Measurements from ENCODE around the gene CACNA2D3. TPM values are rescaled to one million over a fixed set of nuclear protein-coding genes. Genes with fewer than 3 reads are reported as not detected.

The CACNA2D3 gene
- total RNA-seq, 1 donor from 2014 or later: 17.2 TPM

DNA sequence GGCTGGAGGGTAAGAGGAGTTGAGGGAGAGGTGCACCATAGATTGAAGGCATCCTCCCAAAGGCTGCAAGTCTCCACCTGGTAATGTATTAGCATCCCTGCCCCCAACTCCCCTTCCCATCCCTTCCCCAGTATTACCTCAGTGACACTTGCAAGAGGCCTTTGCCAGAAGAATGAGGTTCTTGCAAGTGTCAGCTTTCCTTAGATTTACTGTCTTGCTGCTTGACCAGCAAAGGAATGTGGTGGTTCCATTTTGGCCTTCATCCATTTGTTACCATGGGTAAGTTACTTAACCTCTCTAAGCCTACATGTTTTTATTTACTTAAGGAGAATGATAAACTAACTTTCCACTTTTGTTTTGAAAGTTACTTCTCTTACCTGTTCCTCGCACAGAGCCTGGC lies 696.6 kb downstream of the CACNA2D3 start:
- Histone ChIP-seq H3K9me3 (no peaks in the 10 kb centered on the region), H3K4me3 (no peak overlapping the region), H3K27me3 (no peaks in the 10 kb centered on the region), H3K36me3 (no peaks in the 10 kb centered on the region), H3K27ac (no peak overlapping the region), H3K4me1 (no peaks in the 10 kb centered on the region)
- intact Hi-C loops (cut with DNase I): no loop called here
- no peak for DNase-seq (ENCODE audit: extremely low spot score in 2 of 2)
- TF ChIP-seq, protein P1, sequence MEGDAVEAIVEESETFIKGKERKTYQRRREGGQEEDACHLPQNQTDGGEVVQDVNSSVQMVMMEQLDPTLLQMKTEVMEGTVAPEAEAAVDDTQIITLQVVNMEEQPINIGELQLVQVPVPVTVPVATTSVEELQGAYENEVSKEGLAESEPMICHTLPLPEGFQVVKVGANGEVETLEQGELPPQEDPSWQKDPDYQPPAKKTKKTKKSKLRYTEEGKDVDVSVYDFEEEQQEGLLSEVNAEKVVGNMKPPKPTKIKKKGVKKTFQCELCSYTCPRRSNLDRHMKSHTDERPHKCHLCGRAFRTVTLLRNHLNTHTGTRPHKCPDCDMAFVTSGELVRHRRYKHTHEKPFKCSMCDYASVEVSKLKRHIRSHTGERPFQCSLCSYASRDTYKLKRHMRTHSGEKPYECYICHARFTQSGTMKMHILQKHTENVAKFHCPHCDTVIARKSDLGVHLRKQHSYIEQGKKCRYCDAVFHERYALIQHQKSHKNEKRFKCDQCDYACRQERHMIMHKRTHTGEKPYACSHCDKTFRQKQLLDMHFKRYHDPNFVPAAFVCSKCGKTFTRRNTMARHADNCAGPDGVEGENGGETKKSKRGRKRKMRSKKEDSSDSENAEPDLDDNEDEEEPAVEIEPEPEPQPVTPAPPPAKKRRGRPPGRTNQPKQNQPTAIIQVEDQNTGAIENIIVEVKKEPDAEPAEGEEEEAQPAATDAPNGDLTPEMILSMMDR (IDR thresholded peaks at IDR 0.05): no peak
- TF ChIP-seq POLR2A (IDR thresholded peaks at IDR 0.05) (no peak), POLR2AphosphoS5 (IDR thresholded peaks at IDR 0.05; ENCODE audit: insufficient read depth in 1 of 2, low read depth in 1 of 2) (no peak)

DNA sequence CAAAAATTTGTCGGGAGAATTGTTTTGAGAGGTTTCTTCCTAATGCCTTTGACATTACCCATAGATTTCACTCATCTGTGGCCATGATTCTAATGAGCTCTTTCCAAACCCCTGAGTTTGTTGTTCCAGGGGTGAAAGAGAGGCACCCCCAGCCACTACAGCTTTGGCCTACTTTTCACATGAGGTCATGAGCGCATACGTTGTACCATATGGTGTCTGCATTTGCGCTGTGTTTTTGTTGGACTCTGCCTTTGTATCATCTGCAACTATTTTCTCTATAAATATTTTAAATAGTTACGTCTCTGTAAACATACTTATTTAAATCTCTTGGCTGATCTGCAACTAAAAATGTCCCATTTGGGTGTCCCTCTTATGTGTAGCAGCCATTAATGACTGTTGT lies 697.6 kb downstream of the CACNA2D3 start:
- Histone ChIP-seq H3K4me1 (no peaks in the 10 kb centered on the region), H3K27me3 (no peaks in the 10 kb centered on the region), H3K27ac (no peak overlapping the region), H3K9me3 (no peaks in the 10 kb centered on the region), H3K4me3 (no peak overlapping the region), H3K36me3 (no peaks in the 10 kb centered on the region)
- DNase-seq (ENCODE audit: extremely low spot score in 2 of 2): no peak
- intact Hi-C loops (cut with DNase I): no loop called here
- no peak for TF ChIP-seq POLR2AphosphoS5 (IDR thresholded peaks at IDR 0.05; ENCODE audit: insufficient read depth in 1 of 2, low read depth in 1 of 2)
- no peak for TF ChIP-seq POLR2A (IDR thresholded peaks at IDR 0.05)
- TF ChIP-seq, protein P1 (IDR thresholded peaks at IDR 0.05): no peak

DNA sequence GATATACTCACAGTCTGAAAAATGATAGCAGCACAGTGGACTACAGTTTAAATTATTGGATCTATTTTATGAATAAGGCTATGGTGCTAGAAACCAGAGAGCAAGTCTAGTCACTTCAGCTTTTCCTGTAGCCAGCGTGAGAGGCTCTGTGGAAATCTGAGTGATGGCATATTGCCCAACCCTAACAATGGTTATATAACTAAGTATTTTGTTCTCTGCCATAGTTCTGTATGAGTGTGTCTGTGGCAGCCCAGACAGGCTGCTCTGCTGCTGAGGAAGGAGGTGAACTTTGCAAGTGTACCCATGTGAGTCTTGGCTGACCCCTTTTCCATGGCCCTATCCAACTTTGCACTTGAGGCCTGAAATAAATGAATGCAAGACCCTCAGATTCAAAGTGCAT lies 699.9 kb downstream of the CACNA2D3 start:
- Histone ChIP-seq H3K27ac (no peak overlapping the region), H3K36me3 (no peaks in the 10 kb centered on the region), H3K9me3 (no peaks in the 10 kb centered on the region), H3K4me1 (peaks cover 5% of the 10 kb centered on the region), H3K4me3 (no peak overlapping the region), H3K27me3 (no peaks in the 10 kb centered on the region)
- DNase-seq (ENCODE audit: extremely low spot score in 2 of 2): no peak
- TF ChIP-seq, protein P1 (IDR thresholded peaks at IDR 0.05): no peak
- TF ChIP-seq POLR2A (IDR thresholded peaks at IDR 0.05) (no peak), POLR2AphosphoS5 (IDR thresholded peaks at IDR 0.05; ENCODE audit: insufficient read depth in 1 of 2, low read depth in 1 of 2) (peak in 1 of 2 donors; percentile 11)
- intact Hi-C loops (cut with DNase I): no loop called here

DNA sequence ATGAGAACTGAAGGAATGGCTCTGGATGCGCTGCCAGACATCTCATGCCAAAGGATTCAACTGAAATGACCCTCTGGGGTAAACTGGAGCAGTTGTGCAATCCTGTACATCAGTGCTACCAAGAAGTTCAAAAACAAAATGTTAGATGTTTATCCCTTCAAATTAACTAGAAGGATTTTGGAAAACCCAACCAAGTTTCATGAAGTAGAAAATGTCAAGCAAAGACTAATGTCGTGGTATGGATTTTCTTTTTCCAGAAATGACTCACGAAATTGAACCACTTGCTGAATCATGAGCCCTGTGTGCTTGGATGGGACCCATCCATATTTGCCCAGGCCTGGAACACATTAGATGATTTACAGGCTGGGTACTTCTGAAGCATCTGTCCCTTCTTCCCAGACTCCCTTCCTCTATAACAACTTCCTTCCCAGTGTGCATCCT lies 703.9 kb downstream of the CACNA2D3 start:
- H3K4me1 ChIP-seq: peaks cover 15% of the 10 kb centered on the region
- H3K36me3 ChIP-seq: no peaks in the 10 kb centered on the region
- H3K9me3 ChIP-seq: no peaks in the 10 kb centered on the region
- H3K4me3 ChIP-seq: no peak overlapping the region
- H3K27me3 ChIP-seq: no peaks in the 10 kb centered on the region
- TF ChIP-seq, protein P1 (IDR thresholded peaks at IDR 0.05): no peak
- TF ChIP-seq POLR2A (IDR thresholded peaks at IDR 0.05) (no peak), POLR2AphosphoS5 (IDR thresholded peaks at IDR 0.05; ENCODE audit: insufficient read depth in 1 of 2, low read depth in 1 of 2) (no peak)
- intact Hi-C loops (cut with DNase I): no loop called here
- no peak overlapping the region for H3K27ac ChIP-seq
- DNase-seq (ENCODE audit: extremely low spot score in 2 of 2): no peak

DNA sequence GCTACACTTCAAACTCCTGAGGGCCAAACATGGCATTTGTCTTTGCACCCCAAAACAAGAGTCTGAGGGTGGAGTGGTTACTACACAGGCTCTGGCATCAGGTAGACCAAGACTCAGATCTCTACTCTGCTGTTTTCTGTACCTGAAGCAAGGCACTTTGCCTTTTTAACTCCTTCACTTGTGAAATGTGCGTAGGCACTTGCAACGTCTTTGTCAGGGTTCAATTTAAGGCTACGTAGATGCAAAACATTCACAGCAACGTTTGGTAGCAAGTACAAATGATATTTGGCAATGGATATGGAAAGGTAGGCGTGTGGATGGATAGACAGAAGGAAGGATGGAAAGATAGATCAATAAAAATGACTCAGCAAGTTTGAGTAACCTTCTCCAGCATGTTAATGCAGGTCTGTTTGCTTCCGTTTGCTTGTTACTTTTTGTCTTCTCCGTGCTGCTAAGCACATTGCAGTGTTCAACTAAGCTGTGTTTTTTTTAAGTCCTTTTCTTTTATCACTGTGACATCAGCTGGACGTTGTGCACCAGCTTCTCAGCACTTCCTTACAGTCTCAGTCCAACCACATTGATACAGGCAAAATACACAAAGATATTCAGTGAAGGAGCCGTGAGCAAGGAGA lies 704.8 kb downstream of the CACNA2D3 start:
- H3K27ac ChIP-seq: peak overlapping the region; percentile 17
- no peaks in the 10 kb centered on the region for H3K36me3 ChIP-seq
- no peaks in the 10 kb centered on the region for H3K27me3 ChIP-seq
- H3K4me3 ChIP-seq: no peak overlapping the region
- no peaks in the 10 kb centered on the region for H3K9me3 ChIP-seq
- TF ChIP-seq POLR2A (IDR thresholded peaks at IDR 0.05) (no peak), POLR2AphosphoS5 (IDR thresholded peaks at IDR 0.05; ENCODE audit: insufficient read depth in 1 of 2, low read depth in 1 of 2) (no peak)
- TF ChIP-seq, protein P1 (IDR thresholded peaks at IDR 0.05): no peak
- H3K4me1 ChIP-seq: peaks cover 15% of the 10 kb centered on the region
- intact Hi-C loops (cut with DNase I): no loop called here
- no peak for DNase-seq (ENCODE audit: extremely low spot score in 2 of 2)
